ENCODE results near the gene ISLR. TPM values are rescaled to one million over a fixed set of nuclear protein-coding genes. Genes with fewer than 3 reads are reported as not detected.

ISLR gene
- polyA plus RNA-seq, 1 donor from 2014 or later, result not detected

- Histone ChIP-seq H3K36me3 (ENCODE audit: insufficient read depth, low read length) (no peaks in the 10 kb centered on the region), H3K27ac (ENCODE audit: low read length) (peak overlapping the region; percentile 99), H3K79me2 (replicated peaks; ENCODE audit: insufficient read depth, low read length) (no peaks in the 10 kb centered on the region), H3K9ac (ENCODE audit: low read length) (peak overlapping the region; percentile 65), H3K9me3 (ENCODE audit: low read length) (no peaks in the 10 kb centered on the region), H3K4me3 (ENCODE audit: low read length) (peak overlapping the region; percentile 34), H4K20me1 (ENCODE audit: insufficient read depth) (no peaks in the 10 kb centered on the region), H2AFZ (ENCODE audit: low read depth, low read length) (no peak overlapping the region), H3K9me2 (ENCODE audit: insufficient read depth, low read length) (no peaks in the 10 kb centered on the region), H3K4me2 (ENCODE audit: low read length) (peak overlapping the region; percentile 1), H3K27me3 (ENCODE audit: insufficient read depth, low read depth, low read length) (no peaks in the 10 kb centered on the region), H3F3A (ENCODE audit: insufficient read depth, low read length, poor library complexity, severe bottlenecking) (peaks cover 15% of the 10 kb centered on the region)
- TF ChIP-seq CTCF (IDR thresholded peaks at IDR 0.05; ENCODE audit: poor library complexity, severe bottlenecking) (no peak), EZH2 (IDR thresholded peaks at IDR 0.05; ENCODE audit: borderline replicate concordance, insufficient read depth, low read length, poor library complexity, severe bottlenecking) (no peak), SMC3 (conservative IDR thresholded peaks at IDR 0.05; ENCODE audit: poor library complexity) (no peak), MXI1 (conservative IDR thresholded peaks at IDR 0.05; ENCODE audit: poor library complexity, severe bottlenecking) (no peak), POLR2AphosphoS5 (IDR thresholded peaks at IDR 0.05) (no peak), RAD21 (conservative IDR thresholded peaks at IDR 0.05) (no peak), EP300 (conservative IDR thresholded peaks at IDR 0.05; ENCODE audit: poor library complexity, severe bottlenecking) (no peak), TAF1 (IDR thresholded peaks at IDR 0.05; ENCODE audit: low read depth) (no peak)
- TF ChIP-seq, protein P1, sequence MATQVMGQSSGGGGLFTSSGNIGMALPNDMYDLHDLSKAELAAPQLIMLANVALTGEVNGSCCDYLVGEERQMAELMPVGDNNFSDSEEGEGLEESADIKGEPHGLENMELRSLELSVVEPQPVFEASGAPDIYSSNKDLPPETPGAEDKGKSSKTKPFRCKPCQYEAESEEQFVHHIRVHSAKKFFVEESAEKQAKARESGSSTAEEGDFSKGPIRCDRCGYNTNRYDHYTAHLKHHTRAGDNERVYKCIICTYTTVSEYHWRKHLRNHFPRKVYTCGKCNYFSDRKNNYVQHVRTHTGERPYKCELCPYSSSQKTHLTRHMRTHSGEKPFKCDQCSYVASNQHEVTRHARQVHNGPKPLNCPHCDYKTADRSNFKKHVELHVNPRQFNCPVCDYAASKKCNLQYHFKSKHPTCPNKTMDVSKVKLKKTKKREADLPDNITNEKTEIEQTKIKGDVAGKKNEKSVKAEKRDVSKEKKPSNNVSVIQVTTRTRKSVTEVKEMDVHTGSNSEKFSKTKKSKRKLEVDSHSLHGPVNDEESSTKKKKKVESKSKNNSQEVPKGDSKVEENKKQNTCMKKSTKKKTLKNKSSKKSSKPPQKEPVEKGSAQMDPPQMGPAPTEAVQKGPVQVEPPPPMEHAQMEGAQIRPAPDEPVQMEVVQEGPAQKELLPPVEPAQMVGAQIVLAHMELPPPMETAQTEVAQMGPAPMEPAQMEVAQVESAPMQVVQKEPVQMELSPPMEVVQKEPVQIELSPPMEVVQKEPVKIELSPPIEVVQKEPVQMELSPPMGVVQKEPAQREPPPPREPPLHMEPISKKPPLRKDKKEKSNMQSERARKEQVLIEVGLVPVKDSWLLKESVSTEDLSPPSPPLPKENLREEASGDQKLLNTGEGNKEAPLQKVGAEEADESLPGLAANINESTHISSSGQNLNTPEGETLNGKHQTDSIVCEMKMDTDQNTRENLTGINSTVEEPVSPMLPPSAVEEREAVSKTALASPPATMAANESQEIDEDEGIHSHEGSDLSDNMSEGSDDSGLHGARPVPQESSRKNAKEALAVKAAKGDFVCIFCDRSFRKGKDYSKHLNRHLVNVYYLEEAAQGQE (IDR thresholded peaks at IDR 0.05; ENCODE audit: borderline replicate concordance), result no peak
Measured at GRCh38 chr15:74155766-74156417, 17.6 kb upstream of the ISLR start.

GRCh38 chr15:74156678-74157411, 16.7 kb upstream of the ISLR start:
- Histone ChIP-seq H3K79me2 (replicated peaks; ENCODE audit: insufficient read depth, low read length) (no peaks in the 10 kb centered on the region), H3K27me3 (ENCODE audit: insufficient read depth, low read depth, low read length) (no peaks in the 10 kb centered on the region), H3K27ac (ENCODE audit: low read length) (peak overlapping the region; percentile 99), H2AFZ (ENCODE audit: low read depth, low read length) (no peak overlapping the region), H3F3A (ENCODE audit: insufficient read depth, low read length, poor library complexity, severe bottlenecking) (peaks cover 15% of the 10 kb centered on the region), H3K36me3 (ENCODE audit: insufficient read depth, low read length) (no peaks in the 10 kb centered on the region), H3K4me3 (ENCODE audit: low read length) (peak overlapping the region; percentile 35), H3K9me3 (ENCODE audit: low read length) (no peaks in the 10 kb centered on the region), H3K9ac (ENCODE audit: low read length) (peak overlapping the region; percentile 76), H3K9me2 (ENCODE audit: insufficient read depth, low read length) (no peaks in the 10 kb centered on the region), H4K20me1 (ENCODE audit: insufficient read depth) (no peaks in the 10 kb centered on the region), H3K4me2 (ENCODE audit: low read length) (peak overlapping the region; percentile 33)
- TF ChIP-seq, protein P1 (IDR thresholded peaks at IDR 0.05; ENCODE audit: borderline replicate concordance), result peak; percentile 97
- TF ChIP-seq EP300 (conservative IDR thresholded peaks at IDR 0.05; ENCODE audit: poor library complexity, severe bottlenecking), result peak; percentile 95
- TF ChIP-seq TAF1 (IDR thresholded peaks at IDR 0.05; ENCODE audit: low read depth), result peak; percentile 67
- TF ChIP-seq POLR2AphosphoS5 (IDR thresholded peaks at IDR 0.05), result peak; percentile 94
- no peak for TF ChIP-seq EZH2 (IDR thresholded peaks at IDR 0.05; ENCODE audit: borderline replicate concordance, insufficient read depth, low read length, poor library complexity, severe bottlenecking)
- peak; percentile 67 for TF ChIP-seq RAD21 (conservative IDR thresholded peaks at IDR 0.05)
- peak; percentile 62 for TF ChIP-seq SMC3 (conservative IDR thresholded peaks at IDR 0.05; ENCODE audit: poor library complexity)
- no peak for TF ChIP-seq CTCF (IDR thresholded peaks at IDR 0.05; ENCODE audit: poor library complexity, severe bottlenecking)
- no peak for TF ChIP-seq MXI1 (conservative IDR thresholded peaks at IDR 0.05; ENCODE audit: poor library complexity, severe bottlenecking)

Data from neural cell (in vitro differentiated cells).